Neural progenitor cell (in vitro differentiated cells): ENCODE data around the gene CAP2. TPM values are rescaled to one million over a fixed set of nuclear protein-coding genes. Genes with fewer than 3 reads are reported as not detected.
"Not testable (repeated sequence)": the region's sequence is repeated elsewhere in the genome, so short reads cannot be mapped to it uniquely, and the experiment has no call there.

Experiments
- DNase-seq: peaks from one replicate; pipeline ENCODE4 v3.0.0-alpha.2; 2016; ENCODE audit warnings: low spot score
- H2AFZ ChIP-seq: fragments of 200-600 bp; sonication (generic); replicated peaks from 2 replicates; pipeline ENCODE4 v1.6.1; 2016; ENCODE audit warnings: antibody characterized with exemption
- H3F3A ChIP-seq: fragments of 200-600 bp; sonication (generic); 2 replicates; pipeline ENCODE4 v1.6.1; 2016; ENCODE audit warnings: antibody characterized with exemption, low read depth
- H3K27ac ChIP-seq: fragments of 200-600 bp; sonication (generic); 2 replicates; pipeline ENCODE4 v1.5.1; 2016; ENCODE audit warnings: mild to moderate bottlenecking
- H3K27me3 ChIP-seq: fragments of 200-600 bp; sonication (generic); 2 replicates; pipeline ENCODE4 v1.6.1; 2016; ENCODE audit warnings: mild to moderate bottlenecking, moderate library complexity
- H3K36me3 ChIP-seq: fragments of 200-600 bp; sonication (generic); 2 replicates; pipeline ENCODE4 v1.5.1; 2016
- H3K4me1 ChIP-seq: fragments of 200-600 bp; sonication (generic); 2 replicates; pipeline ENCODE4 v1.6.1; 2016; ENCODE audit warnings: mixed run types
- H3K4me2 ChIP-seq: fragments of 200-600 bp; sonication (generic); 2 replicates; pipeline ENCODE4 v1.6.1; 2016
- H3K4me3 ChIP-seq: fragments of 200-600 bp; sonication (generic); 2 replicates; pipeline ENCODE4 v1.5.1; 2016
- H3K79me2 ChIP-seq: fragments of 200-600 bp; sonication (generic); 2 replicates; pipeline ENCODE4 v1.6.1; 2016; ENCODE audit warnings: low read depth
- H3K9ac ChIP-seq: fragments of 200-600 bp; sonication (generic); 2 replicates; pipeline ENCODE4 v1.6.1; 2016
- H3K9me3 ChIP-seq: fragments of 200-600 bp; sonication (generic); 2 replicates; pipeline ENCODE4 v1.5.1; 2016; ENCODE audit warnings: low read depth
- H4K20me1 ChIP-seq: fragments of 200-600 bp; sonication (generic); 2 replicates; pipeline ENCODE4 v1.6.1; 2016; ENCODE audit warnings: low read depth
- H3K27ac Mint-ChIP-seq: 3 replicates; pipeline ENCODE4 v1.8.0; 2021; ENCODE audit warnings: mixed read lengths
- H3K27me3 Mint-ChIP-seq: 2 replicates; pipeline ENCODE4 v1.8.0; 2022; ENCODE audit warnings: low read depth, mild to moderate bottlenecking, inconsistent platforms, moderate library complexity, mixed read lengths; ENCODE audit not compliant: insufficient read depth
- H3K36me3 Mint-ChIP-seq: 3 replicates; pipeline ENCODE4 v1.8.0; 2021; ENCODE audit warnings: mixed read lengths
- H3K4me1 Mint-ChIP-seq: 3 replicates; pipeline ENCODE4 v1.8.0; 2021; ENCODE audit warnings: mixed read lengths
- H3K4me3 Mint-ChIP-seq: 3 replicates; pipeline ENCODE4 v1.8.0; 2021; ENCODE audit warnings: mild to moderate bottlenecking, moderate library complexity, mixed read lengths
- H3K9me3 Mint-ChIP-seq: 3 replicates; pipeline ENCODE4 v1.8.0; 2020; ENCODE audit warnings: mixed read lengths
- EZH2 ChIP-seq: fragments of 200-600 bp; sonication (generic); IDR thresholded peaks from 2 replicates; pipeline ENCODE4 v1.6.1; 2017; ENCODE audit warnings: antibody characterized with exemption, mild to moderate bottlenecking, moderate library complexity
- EZH2phosphoT487 ChIP-seq: fragments of 200-600 bp; sonication (generic); IDR thresholded peaks from 2 replicates; pipeline ENCODE4 v1.6.1; 2017; ENCODE audit warnings: antibody characterized with exemption
- total RNA-seq: library from RNA; depleted of rRNA; stranded (reverse); fragments of >200 nt; gene quantifications from 2 replicates; pipeline ENCODE4 v1.2.3, GENCODE V29; 2015; ENCODE audit warnings: low replicate concordance
- TF ChIP-seq, protein P1 (sequence below): fragments of 200-600 bp; sonication (generic); IDR thresholded peaks from 2 replicates; pipeline ENCODE4 v1.5.1; 2017; ENCODE audit warnings: antibody characterized with exemption, mild to moderate bottlenecking

CAP2 gene
- total RNA-seq, 1 donor from 2014 or later = 27.4 TPM

DNA sequence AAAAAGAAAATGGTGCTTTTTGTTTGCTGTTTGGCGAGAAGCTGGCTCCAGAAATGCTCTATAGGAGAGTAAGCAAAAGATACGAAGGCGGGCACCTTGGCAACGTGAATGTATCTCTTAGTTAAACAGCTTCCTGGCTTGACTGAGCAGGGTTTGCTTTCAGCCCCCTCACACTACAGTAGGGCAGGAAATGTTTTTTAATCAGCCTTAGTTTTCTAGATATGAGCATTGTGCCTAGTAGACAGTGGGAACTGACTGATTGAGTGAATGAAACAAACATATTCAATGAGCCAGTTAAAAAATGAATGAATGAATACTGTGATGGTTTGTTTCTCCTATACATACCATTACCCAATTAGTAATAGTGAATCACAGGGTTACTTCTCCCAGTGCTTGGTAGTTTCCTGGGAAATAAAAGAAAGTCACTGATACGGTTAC lies 19.9 kb downstream of the CAP2 start:
- no peak overlapping the region for H3K9ac ChIP-seq
- peaks cover 31% of the 10 kb centered on the region for H3K36me3 Mint-ChIP-seq
- TF ChIP-seq EZH2 = no peak
- H3K36me3 ChIP-seq = no peaks in the 10 kb centered on the region
- H3K27me3 ChIP-seq = no peaks in the 10 kb centered on the region
- H2AFZ ChIP-seq = no peak overlapping the region
- no peaks in the 10 kb centered on the region for H4K20me1 ChIP-seq
- H3K4me3 ChIP-seq = no peak overlapping the region
- no peak overlapping the region for H3K4me2 ChIP-seq
- peaks cover 46% of the 10 kb centered on the region for H3K79me2 ChIP-seq
- peaks cover 20% of the 10 kb centered on the region for H3K9me3 Mint-ChIP-seq
- peaks cover 4% of the 10 kb centered on the region for H3K27me3 Mint-ChIP-seq
- peaks cover 6% of the 10 kb centered on the region for H3F3A ChIP-seq
- no peak for DNase-seq
- no peak overlapping the region for H3K27ac Mint-ChIP-seq
- peaks cover 13% of the 10 kb centered on the region for H3K4me1 Mint-ChIP-seq
- no peak overlapping the region for H3K27ac ChIP-seq
- no peak overlapping the region for H3K4me3 Mint-ChIP-seq
- H3K4me1 ChIP-seq = peaks cover 10% of the 10 kb centered on the region
- peaks cover 6% of the 10 kb centered on the region for H3K9me3 ChIP-seq

DNA sequence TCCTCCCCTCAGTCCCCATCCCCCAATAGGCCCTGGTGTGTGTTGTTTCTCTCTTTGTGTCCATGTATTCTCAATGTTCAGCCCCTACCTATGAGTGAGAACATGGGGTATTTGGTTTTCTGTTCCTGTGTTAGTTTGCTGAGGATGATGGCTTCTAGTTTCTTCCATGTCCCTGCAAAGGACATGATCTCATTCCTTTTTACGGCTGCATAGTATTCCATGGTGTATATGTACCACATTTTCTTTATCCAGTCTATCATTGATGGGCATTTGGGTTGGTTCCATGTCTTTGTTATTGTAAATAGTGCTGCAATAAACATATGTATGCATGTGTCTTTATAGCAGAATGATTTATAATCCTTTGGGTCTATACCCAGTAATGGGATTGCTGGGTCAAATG lies 21.0 kb downstream of the CAP2 start:
- not testable (repeated sequence) for H3K27ac ChIP-seq, H2AFZ ChIP-seq, H3K4me3 Mint-ChIP-seq, H4K20me1 ChIP-seq, H3K27ac Mint-ChIP-seq, H3K27me3 ChIP-seq, H3K36me3 ChIP-seq, H3K4me2 ChIP-seq, H3K4me3 ChIP-seq, DNase-seq, H3F3A ChIP-seq, H3K9ac ChIP-seq, H3K27me3 Mint-ChIP-seq, H3K9me3 ChIP-seq
- Mint-ChIP-seq H3K36me3 (peaks cover 30% of the 10 kb centered on the region), H3K4me1 (peaks cover 16% of the 10 kb centered on the region), H3K9me3 (peaks cover 19% of the 10 kb centered on the region)
- Histone ChIP-seq H3K4me1 (peaks cover 19% of the 10 kb centered on the region), H3K79me2 (peaks cover 45% of the 10 kb centered on the region)

DNA sequence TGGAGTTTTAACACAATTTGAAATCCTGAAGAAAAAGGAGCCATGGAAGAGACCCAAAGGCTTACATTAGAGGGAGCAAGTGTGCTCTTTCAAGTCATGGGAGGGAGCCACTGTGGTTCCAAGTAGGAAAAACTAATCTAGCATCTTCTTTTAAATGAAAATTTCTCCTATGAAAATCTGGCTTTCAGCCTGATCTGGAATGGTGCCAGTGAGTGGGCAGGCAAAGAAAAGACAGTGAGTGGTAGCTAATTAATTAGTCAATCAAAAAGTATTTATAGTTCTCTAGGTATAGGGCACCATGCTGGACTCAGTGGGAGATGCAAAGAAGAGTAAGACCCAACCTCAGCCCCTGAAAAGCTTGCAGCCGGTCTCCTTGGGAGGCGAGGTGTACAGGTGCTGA lies 21.9 kb downstream of the CAP2 start:
- Mint-ChIP-seq H3K4me3 (no peak overlapping the region), H3K36me3 (peaks cover 22% of the 10 kb centered on the region)

DNA sequence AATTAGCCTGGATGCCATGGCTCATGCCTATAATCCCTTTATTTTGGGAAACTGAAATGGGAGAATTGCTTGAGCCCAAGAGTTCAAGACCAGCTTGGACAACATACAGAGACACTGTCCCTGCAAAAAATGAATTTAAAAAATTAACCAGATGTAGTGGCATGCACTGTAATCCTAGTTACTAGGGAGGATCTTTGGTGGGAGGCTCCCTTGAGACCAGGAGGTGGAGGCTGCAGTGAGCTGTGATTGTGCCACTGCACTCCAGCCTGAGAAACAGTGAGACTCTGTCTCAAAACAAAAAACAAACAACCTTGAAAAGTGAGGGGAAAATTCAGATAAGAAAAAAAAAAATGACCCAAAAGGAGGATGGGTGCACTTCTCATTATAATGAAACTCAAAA lies 23.4 kb downstream of the CAP2 start:
- no peak overlapping the region for H3K4me3 ChIP-seq
- H3K9me3 ChIP-seq = no peaks in the 10 kb centered on the region
- Mint-ChIP-seq H3K4me1 (peaks cover 16% of the 10 kb centered on the region), H3K27me3 (peaks cover 4% of the 10 kb centered on the region), H3K27ac (no peak overlapping the region), H3K4me3 (no peak overlapping the region), H3K36me3 (peaks cover 23% of the 10 kb centered on the region), H3K9me3 (peaks cover 6% of the 10 kb centered on the region)
- H3K79me2 ChIP-seq = peaks cover 34% of the 10 kb centered on the region
- peaks cover 19% of the 10 kb centered on the region for H3K4me1 ChIP-seq
- no peak for DNase-seq
- no peak overlapping the region for H3K9ac ChIP-seq
- H3K27ac ChIP-seq = no peak overlapping the region
- H4K20me1 ChIP-seq = no peaks in the 10 kb centered on the region
- no peaks in the 10 kb centered on the region for H3K27me3 ChIP-seq
- peaks cover 6% of the 10 kb centered on the region for H3F3A ChIP-seq
- H2AFZ ChIP-seq = no peak overlapping the region
- TF ChIP-seq EZH2phosphoT487 = no peak
- no peaks in the 10 kb centered on the region for H3K36me3 ChIP-seq
- H3K4me2 ChIP-seq = no peak overlapping the region

More for the DNA sequence above, 21.9 kb downstream of the CAP2 start:
- no peak overlapping the region for H3K4me3 ChIP-seq
- Mint-ChIP-seq H3K9me3 (peaks cover 13% of the 10 kb centered on the region), H3K4me1 (peaks cover 16% of the 10 kb centered on the region), H3K27ac (no peak overlapping the region), H3K27me3 (peaks cover 4% of the 10 kb centered on the region)
- H3K9ac ChIP-seq = no peak overlapping the region
- H3K4me1 ChIP-seq = peaks cover 19% of the 10 kb centered on the region
- H3K36me3 ChIP-seq = no peaks in the 10 kb centered on the region
- H3K27me3 ChIP-seq = no peaks in the 10 kb centered on the region
- TF ChIP-seq, protein P1, sequence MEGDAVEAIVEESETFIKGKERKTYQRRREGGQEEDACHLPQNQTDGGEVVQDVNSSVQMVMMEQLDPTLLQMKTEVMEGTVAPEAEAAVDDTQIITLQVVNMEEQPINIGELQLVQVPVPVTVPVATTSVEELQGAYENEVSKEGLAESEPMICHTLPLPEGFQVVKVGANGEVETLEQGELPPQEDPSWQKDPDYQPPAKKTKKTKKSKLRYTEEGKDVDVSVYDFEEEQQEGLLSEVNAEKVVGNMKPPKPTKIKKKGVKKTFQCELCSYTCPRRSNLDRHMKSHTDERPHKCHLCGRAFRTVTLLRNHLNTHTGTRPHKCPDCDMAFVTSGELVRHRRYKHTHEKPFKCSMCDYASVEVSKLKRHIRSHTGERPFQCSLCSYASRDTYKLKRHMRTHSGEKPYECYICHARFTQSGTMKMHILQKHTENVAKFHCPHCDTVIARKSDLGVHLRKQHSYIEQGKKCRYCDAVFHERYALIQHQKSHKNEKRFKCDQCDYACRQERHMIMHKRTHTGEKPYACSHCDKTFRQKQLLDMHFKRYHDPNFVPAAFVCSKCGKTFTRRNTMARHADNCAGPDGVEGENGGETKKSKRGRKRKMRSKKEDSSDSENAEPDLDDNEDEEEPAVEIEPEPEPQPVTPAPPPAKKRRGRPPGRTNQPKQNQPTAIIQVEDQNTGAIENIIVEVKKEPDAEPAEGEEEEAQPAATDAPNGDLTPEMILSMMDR = no peak
- TF ChIP-seq EZH2 (no peak), EZH2phosphoT487 (no peak)
- peaks cover 6% of the 10 kb centered on the region for H3F3A ChIP-seq
- H2AFZ ChIP-seq = no peak overlapping the region
- H4K20me1 ChIP-seq = no peaks in the 10 kb centered on the region
- no peak overlapping the region for H3K4me2 ChIP-seq
- H3K79me2 ChIP-seq = peaks cover 42% of the 10 kb centered on the region
- no peak overlapping the region for H3K27ac ChIP-seq
- H3K9me3 ChIP-seq = peaks cover 5% of the 10 kb centered on the region
- no peak for DNase-seq

DNA sequence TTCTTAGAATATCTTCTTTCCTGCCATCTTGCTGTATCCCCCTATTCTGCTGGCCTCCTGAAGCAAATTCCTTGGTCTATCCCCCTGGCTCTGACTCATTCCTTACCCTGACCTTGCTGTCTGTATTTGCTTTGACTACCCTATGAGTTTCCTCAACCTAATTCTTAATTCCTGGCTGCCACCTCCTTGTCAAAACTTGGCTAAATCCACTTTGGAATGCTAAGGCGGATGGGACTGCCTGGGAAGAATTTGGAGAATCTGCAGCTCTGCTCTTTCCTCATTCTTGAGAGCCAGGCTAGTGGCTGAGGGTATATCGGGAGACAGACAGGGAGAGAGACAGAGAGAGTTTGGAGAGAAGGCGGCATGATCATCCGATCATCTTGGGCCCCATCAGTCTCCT lies 24.4 kb downstream of the CAP2 start:
- H2AFZ ChIP-seq = no peak overlapping the region
- peaks cover 6% of the 10 kb centered on the region for H3F3A ChIP-seq
- H4K20me1 ChIP-seq = no peaks in the 10 kb centered on the region
- no peak overlapping the region for H3K9ac ChIP-seq
- H3K4me3 ChIP-seq = no peak overlapping the region
- H3K4me1 Mint-ChIP-seq = peaks cover 16% of the 10 kb centered on the region
- H3K36me3 ChIP-seq = no peaks in the 10 kb centered on the region
- no peaks in the 10 kb centered on the region for H3K9me3 ChIP-seq
- peaks cover 2% of the 10 kb centered on the region for H3K27me3 Mint-ChIP-seq
- peak; percentile 72 for DNase-seq
- peaks cover 6% of the 10 kb centered on the region for H3K9me3 Mint-ChIP-seq
- TF ChIP-seq EZH2 = no peak
- TF ChIP-seq, protein P1 = no peak
- no peak for TF ChIP-seq EZH2phosphoT487
- H3K27ac ChIP-seq = no peak overlapping the region
- peaks cover 21% of the 10 kb centered on the region for H3K36me3 Mint-ChIP-seq
- H3K4me1 ChIP-seq = peaks cover 19% of the 10 kb centered on the region
- peak overlapping the region; percentile 50 for H3K4me2 ChIP-seq
- no peaks in the 10 kb centered on the region for H3K27me3 ChIP-seq
- H3K27ac Mint-ChIP-seq = peak overlapping the region; percentile 40
- H3K4me3 Mint-ChIP-seq = no peak overlapping the region
- H3K79me2 ChIP-seq = peaks cover 34% of the 10 kb centered on the region
